Activated CD4-positive, alpha-beta memory T cell treated with anti-CD3 and anti-CD28 coated beads for 36 hours (primary cell): ENCODE results near the gene MCRS1. TPM values are rescaled to one million over a fixed set of nuclear protein-coding genes. Genes with fewer than 3 reads are reported as not detected.
A peak's percentile ranks its signal among the peaks of the same experiment; 100 is the strongest.

Experiments
- CTCF ChIA-PET: fragments of 350-600 bp; sonication (Branson Sonifier 250); formaldehyde crosslinking; loops from one replicate; lab custom pipeline; 2021; ENCODE audit warnings: antibody characterized with exemption, inconsistent platforms; lab: Charles Lee
- POLR2A ChIA-PET: fragments of 350-600 bp; sonication (Branson Sonifier 250); formaldehyde crosslinking; loops from one replicate; lab custom pipeline; 2021; ENCODE audit warnings: antibody characterized with exemption; lab: Charles Lee
- DNase-seq: peaks from one replicate; pipeline ENCODE4 v3.0.0-alpha.2; 2020
- H3K27ac Mint-ChIP-seq: one replicate; pipeline ENCODE4 v1.8.0; 2021; ENCODE audit warnings: mixed read lengths
- H3K27me3 Mint-ChIP-seq: one replicate; pipeline ENCODE4 v1.8.0; 2021; ENCODE audit warnings: mixed read lengths
- H3K36me3 Mint-ChIP-seq: one replicate; pipeline ENCODE4 v1.8.0; 2021; ENCODE audit warnings: mixed read lengths
- H3K4me1 Mint-ChIP-seq: one replicate; pipeline ENCODE4 v1.8.0; 2021; ENCODE audit warnings: low read depth, mixed read lengths
- H3K4me3 Mint-ChIP-seq: one replicate; pipeline ENCODE4 v1.8.0; 2021; ENCODE audit warnings: mild to moderate bottlenecking, mixed read lengths
- H3K9me3 Mint-ChIP-seq: one replicate; pipeline ENCODE4 v1.8.0; 2021; ENCODE audit warnings: mixed read lengths
- intact Hi-C: fragments of 100-400 bp; cut with micrococcal nuclease; formaldehyde crosslinking; loops from one replicate; pipeline ENCODE4 v1.15.1; 2023
- total RNA-seq, 2 experiments: library from RNA; stranded (reverse); gene quantifications; one replicate each; pipeline ENCODE4 v1.2.3, GENCODE V29; 2021

The MCRS1 gene
- total RNA-seq, 2 experiments from 2014 or later, result 52.3 to 56.8 TPM

DNA sequence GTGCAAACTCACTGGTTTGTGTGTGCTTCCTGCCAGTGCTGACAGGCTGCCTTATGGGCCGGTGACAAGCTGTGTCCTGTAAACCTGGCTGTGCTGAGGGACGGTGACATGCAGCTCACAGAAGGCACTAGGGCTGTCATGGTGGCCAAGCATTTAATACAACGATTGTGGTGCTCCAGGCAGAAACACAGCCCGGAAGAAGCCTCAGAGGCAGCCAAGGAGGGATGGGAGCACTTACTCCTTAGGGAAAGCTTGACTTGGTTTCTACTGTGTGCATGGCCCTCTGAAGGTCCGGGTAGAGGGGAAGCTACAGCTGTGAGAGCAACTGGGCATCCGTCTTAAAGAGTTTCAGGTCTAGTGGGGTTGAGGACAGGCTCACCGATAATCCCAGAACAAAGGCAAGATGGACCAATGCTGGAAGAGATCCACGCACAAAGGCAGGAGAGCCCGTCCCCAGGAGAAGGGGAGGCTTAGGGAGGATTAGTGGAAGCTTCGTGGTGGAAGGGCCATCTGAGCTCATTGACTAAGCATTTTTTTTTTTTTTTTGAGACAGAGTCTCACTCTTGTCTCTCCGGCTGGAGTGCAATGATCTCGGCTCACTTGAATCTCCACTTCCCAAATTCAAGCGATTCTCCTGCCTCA, 10.7 kb upstream of the MCRS1 start:
- intact Hi-C loops, result no loop called here
- no peak overlapping the region for H3K4me3 Mint-ChIP-seq
- no peak overlapping the region for H3K27ac Mint-ChIP-seq
- peaks cover 7% of the 10 kb centered on the region for H3K36me3 Mint-ChIP-seq
- ChIA-PET POLR2A (interaction anchor here (0.6 to 0.7 kb wide), 2 partner anchors 57 to 390 kb away, joined by 3 to 4 read pairs; partner anchors contain the start of gene TUBA1A), CTCF (interaction anchor here (0.6 to 0.8 kb wide), 3 partner anchors 211 to 222 kb away, joined by 3 read pairs; partner anchors contain the start of gene SPATS2)
- H3K9me3 Mint-ChIP-seq, result no peaks in the 10 kb centered on the region
- DNase-seq, result no peak
- no peaks in the 10 kb centered on the region for H3K27me3 Mint-ChIP-seq
- H3K4me1 Mint-ChIP-seq, result peaks cover 18% of the 10 kb centered on the region

DNA sequence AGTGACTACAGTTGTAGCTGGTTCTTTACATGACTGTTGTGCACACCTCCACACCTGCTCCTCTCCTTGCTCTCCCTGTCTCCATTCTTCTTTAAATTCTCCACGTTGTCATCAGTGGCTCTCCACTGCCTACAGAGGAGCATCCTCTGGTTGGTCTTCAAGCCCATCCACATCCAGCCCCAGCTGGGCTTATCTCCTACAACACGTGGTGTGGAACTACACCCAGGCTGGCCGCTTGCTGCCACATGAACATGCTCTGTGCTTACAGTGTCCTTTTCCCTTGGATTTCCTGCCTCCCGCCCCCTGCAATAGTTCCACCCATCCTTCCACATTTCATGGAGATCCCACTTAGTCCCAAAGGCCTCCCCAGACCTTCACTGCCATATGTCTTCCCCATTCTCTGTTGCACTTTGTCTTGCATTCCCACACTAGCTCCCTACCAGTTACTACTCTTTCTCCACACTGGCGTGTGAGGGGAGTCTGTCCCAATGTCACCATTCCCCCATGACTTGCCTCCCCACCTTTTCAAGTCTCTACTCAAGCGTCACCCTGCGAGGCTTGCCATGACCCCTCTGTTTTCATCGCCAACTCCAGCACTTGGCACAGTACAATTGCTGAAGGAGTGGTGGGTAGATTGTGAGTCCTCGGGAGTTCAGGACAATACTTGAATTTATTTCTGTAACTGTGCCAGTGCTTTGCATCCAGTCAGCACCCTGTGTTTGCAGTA, 9.8 kb upstream of the MCRS1 start:
- no peak overlapping the region for H3K27ac Mint-ChIP-seq

DNA sequence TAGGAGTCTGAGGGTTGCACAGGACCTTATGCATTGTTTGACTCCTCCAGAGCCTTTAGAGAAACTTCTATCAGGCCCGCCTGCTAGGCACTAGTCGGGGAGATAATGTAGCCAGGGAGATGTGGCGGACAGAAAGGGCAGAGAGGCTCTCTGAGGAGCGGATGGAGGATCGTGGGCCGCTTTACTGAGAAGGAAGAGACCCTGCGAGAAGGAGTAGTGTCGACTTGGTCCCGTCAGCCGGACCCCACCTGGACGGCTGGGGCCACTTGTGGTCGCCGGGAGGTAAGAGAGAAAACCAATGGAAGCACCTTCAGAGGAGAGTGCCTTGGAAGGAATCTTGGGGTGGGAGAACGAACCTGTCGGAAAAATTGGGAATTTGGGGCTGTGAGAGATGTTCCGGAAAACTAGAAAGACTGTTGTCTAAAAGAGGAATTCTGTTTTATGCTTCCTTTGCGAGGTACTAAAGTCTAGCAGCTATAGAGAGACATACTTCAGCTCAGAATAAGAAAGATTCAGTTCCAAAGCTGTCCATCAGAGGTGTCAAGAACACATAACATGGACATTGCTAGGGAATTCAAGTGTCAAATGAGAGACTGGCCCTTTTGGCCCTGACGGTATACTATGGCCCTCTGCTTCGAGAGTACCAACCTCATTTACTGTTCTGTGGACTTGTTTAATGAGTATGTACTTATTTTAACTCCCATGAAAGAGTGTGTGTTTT, 660 bp upstream of the MCRS1 start:
- ChIA-PET POLR2A (interaction anchor here (2.5 kb wide), 1 partner anchor 202 kb away, joined by 5 read pairs; the partner anchor contains the start of gene SPATS2), CTCF (interaction anchor here (0.6 to 1.4 kb wide), 5 partner anchors 12 to 56 kb away, joined by 3 to 6 read pairs (median 3); partner anchors contain the start of gene PRPF40B)
- H3K27ac Mint-ChIP-seq, result peak overlapping the region; percentile 96
- H3K4me3 Mint-ChIP-seq, result peak overlapping the region; percentile 98
- no peaks in the 10 kb centered on the region for H3K9me3 Mint-ChIP-seq
- no peaks in the 10 kb centered on the region for H3K27me3 Mint-ChIP-seq
- peaks cover 10% of the 10 kb centered on the region for H3K36me3 Mint-ChIP-seq
- H3K4me1 Mint-ChIP-seq, result peaks cover 47% of the 10 kb centered on the region
- intact Hi-C loops, result loop anchor here (1.0 to 2.0 kb wide), 3 partner anchors 54 to 202 kb away; partner anchors contain the start of genes SPATS2 and TMBIM6
- DNase-seq, result no peak

More for the DNA sequence above, 9.8 kb upstream of the MCRS1 start:
- H3K4me3 Mint-ChIP-seq, result no peak overlapping the region
- POLR2A ChIA-PET, result no interaction called here
- CTCF ChIA-PET, result interaction anchor here (0.5 to 1.1 kb wide), 4 partner anchors 211 to 1038 kb away, joined by 3 to 4 read pairs (median 3); partner anchors contain the start of gene SPATS2
- intact Hi-C loops, result no loop called here
- no peaks in the 10 kb centered on the region for H3K9me3 Mint-ChIP-seq
- peaks cover 18% of the 10 kb centered on the region for H3K4me1 Mint-ChIP-seq
- no peaks in the 10 kb centered on the region for H3K27me3 Mint-ChIP-seq
- DNase-seq, result no peak
- peaks cover 9% of the 10 kb centered on the region for H3K36me3 Mint-ChIP-seq

DNA sequence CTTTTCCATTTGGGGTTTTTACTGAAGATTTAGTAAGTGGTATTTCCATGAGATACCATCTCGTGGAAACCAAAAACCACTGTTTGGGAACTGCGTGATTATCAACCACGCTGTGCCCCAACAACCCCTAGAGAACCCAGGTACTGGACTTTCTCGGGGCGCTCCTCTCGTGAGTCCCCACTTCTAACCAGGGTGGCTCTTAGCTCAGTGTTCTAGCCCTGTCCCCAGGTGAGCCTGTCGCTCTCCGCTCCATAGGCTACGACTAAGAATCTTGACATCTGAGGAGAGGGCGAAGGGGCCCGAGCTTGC, 686 bp downstream of the MCRS1 start:
- no peaks in the 10 kb centered on the region for H3K27me3 Mint-ChIP-seq
- ChIA-PET CTCF (interaction anchor here (0.7 to 1.5 kb wide), 7 partner anchors 13 to 219 kb away, joined by 3 to 7 read pairs (median 4); partner anchors contain the start of gene PRPF40B), POLR2A (interaction anchor here (0.5 to 2.5 kb wide), 6 partner anchors 14 to 427 kb away, joined by 3 to 7 read pairs (median 4); partner anchors contain the start of genes FMNL3 and SPATS2)
- peak overlapping the region; percentile 96 for H3K27ac Mint-ChIP-seq
- DNase-seq, result no peak
- H3K4me1 Mint-ChIP-seq, result peaks cover 47% of the 10 kb centered on the region
- no peaks in the 10 kb centered on the region for H3K9me3 Mint-ChIP-seq
- H3K36me3 Mint-ChIP-seq, result peaks cover 15% of the 10 kb centered on the region
- intact Hi-C loops, result no loop called here
- H3K4me3 Mint-ChIP-seq, result peak overlapping the region; percentile 98

DNA sequence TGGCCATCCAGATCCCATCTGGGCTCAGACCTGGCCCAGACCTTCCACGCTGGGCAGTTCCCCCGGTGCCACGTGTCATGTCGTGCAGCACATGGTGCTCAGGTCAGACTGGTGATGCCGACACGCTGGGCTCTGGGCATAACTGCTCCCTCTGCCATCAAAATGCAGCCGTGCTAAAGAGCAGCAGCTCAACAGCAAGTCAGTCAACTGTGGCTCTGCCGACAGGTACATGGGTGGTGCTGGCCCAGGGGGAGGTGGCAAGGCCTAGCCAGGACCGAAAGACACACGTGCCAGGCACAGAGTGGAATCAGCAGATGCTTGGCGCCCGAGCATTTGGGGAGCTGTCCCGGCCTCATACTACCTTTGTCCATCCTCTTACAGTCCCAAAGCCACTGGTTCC, 1.6 kb downstream of the MCRS1 start:
- ChIA-PET CTCF (interaction anchor here (0.5 to 1.1 kb wide), 2 partner anchors 19 to 56 kb away, joined by 3 read pairs; no protein-coding TSS in a partner anchor), POLR2A (interaction anchor here (1.7 kb wide), 1 partner anchor 13 kb away, joined by 7 read pairs; no protein-coding TSS in a partner anchor)
- Mint-ChIP-seq H3K27me3 (no peaks in the 10 kb centered on the region), H3K27ac (no peak overlapping the region), H3K4me3 (no peak overlapping the region), H3K9me3 (no peaks in the 10 kb centered on the region), H3K36me3 (peaks cover 18% of the 10 kb centered on the region), H3K4me1 (peaks cover 46% of the 10 kb centered on the region)
- DNase-seq, result no peak
- intact Hi-C loops, result no loop called here

DNA sequence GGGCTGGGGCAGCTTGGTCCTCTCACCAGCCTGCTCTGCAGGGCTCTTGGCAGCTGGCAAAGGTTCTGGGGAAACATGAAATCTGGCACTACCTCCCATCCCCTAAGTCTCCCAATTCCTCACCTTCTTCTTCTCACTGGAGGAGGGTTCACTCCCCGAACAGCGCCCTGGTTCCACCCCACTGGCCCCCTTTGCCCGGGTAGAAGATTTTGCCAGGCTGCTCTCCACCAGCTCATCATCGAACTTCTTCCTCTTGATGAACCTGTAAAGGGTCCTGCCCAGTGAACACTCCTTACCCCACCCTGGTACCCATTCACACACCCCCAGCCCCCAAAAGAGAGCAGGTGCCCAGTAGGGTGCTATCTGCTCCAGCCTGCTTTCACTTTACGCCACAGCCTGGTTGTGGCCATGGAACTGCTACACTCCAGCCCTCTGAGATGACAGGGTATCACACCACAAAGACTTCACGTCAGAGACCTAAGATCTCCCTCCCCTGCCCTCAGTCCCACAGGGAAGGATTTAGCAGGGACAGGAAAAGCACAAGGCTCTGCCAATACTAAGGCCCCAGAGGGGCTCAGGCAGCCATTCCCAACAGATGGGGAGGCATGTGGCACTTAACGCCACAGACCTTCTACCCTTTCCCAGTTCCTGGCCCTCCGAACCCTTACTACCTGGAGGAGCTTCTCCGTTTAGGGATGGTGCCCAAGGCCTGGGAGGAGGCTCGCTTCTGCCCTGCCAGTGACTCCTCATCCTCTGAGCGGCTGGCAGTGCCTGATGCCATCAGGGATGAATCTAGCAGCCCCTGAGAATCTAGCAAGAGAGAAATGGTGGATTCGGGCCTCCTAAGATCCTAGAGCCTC, 2.3 kb downstream of the MCRS1 start:
- peaks cover 22% of the 10 kb centered on the region for H3K36me3 Mint-ChIP-seq
- H3K4me1 Mint-ChIP-seq, result peaks cover 47% of the 10 kb centered on the region
- H3K27me3 Mint-ChIP-seq, result no peaks in the 10 kb centered on the region
- H3K27ac Mint-ChIP-seq, result no peak overlapping the region
- no peak for DNase-seq
- no peak overlapping the region for H3K4me3 Mint-ChIP-seq
- ChIA-PET POLR2A (no interaction called here), CTCF (interaction anchor here (0.5 to 1.6 kb wide), 4 partner anchors 14 to 207 kb away, joined by 3 to 5 read pairs (median 4); partner anchors contain the start of gene PRPF40B)
- intact Hi-C loops, result no loop called here
- H3K9me3 Mint-ChIP-seq, result no peaks in the 10 kb centered on the region

DNA sequence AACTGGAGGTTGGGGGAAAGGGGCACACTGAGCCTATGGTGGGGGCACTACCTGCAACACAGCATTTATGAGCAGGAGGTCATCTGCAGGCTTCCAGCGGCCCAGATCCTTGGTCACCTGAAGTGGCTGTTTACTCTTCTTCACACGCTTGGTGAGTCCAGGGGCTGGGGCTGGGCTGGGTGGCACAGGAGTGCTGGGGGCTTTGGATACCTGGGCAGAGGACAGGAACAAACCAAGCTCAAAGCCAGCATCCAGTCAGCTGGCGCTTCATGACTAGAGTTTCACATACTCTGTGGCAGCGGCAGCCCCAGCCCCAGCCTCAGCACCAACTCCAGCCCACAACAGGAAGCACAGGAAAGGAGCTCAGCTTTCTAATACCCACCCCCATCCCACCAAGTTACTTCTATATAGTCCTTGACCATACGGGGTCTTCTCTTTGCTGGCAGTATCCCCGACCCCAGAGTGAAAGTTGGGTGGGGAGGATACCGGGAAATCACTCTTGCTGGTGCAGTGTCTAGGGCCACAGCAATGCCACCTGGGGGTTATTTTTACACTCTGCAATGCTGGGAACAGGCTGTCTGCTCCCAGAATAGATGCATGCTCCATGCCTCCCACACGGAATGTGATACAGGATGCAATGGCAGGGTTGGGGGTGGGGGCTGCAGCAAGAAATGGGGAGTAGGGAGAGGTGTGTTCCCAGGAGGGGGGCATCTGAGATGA, 3.1 kb downstream of the MCRS1 start:
- no peak for DNase-seq
- ChIA-PET POLR2A (no interaction called here), CTCF (interaction anchor here (1.3 to 1.6 kb wide), 3 partner anchors 15 to 206 kb away, joined by 3 to 5 read pairs (median 4); partner anchors contain the start of gene PRPF40B)
- Mint-ChIP-seq H3K27me3 (no peaks in the 10 kb centered on the region), H3K36me3 (peaks cover 23% of the 10 kb centered on the region), H3K4me1 (peaks cover 44% of the 10 kb centered on the region), H3K27ac (no peak overlapping the region), H3K4me3 (no peak overlapping the region), H3K9me3 (no peaks in the 10 kb centered on the region)
- intact Hi-C loops, result no loop called here

DNA sequence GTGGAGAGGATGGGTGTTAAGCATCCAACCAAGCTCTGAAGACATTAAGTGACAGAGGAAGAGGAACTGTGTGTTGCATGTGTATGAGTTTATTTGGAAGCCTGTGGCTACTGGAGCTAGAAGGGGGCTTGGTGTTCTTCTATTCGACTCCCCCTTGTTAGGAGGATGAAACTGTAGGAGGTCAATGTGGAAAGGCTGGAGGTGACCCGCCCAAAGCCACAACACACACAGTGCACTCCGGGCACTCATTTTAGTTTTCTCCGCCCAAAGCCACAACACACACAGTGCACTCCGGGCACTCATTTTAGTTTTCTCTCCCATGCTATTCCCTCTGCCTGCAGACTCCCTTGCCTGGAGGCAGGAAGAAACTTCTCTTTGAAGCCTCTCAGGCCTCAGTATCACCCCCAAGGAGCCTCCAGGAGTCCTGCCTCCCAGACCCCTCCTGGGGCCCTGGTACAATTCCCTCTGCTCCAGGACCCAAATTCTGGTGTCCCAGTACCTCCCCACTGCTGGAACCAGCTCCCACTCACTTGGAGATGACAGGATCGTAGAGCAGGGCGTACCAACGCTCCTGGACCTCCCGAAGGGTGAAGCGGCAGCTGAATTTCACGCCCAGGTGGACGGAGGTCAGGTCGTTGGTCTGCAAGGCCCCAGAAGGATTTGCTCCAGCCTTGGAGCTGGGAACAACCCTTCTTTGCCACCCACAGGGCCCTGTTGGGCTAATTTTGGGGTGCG, 3.8 kb downstream of the MCRS1 start:
- Mint-ChIP-seq H3K36me3 (peaks cover 25% of the 10 kb centered on the region), H3K27ac (no peak overlapping the region), H3K9me3 (no peaks in the 10 kb centered on the region), H3K27me3 (no peaks in the 10 kb centered on the region), H3K4me1 (peaks cover 44% of the 10 kb centered on the region), H3K4me3 (no peak overlapping the region)
- ChIA-PET CTCF (interaction anchor here (1.1 to 1.8 kb wide), 4 partner anchors 17 to 205 kb away, joined by 3 to 5 read pairs (median 4); partner anchors contain the start of gene PRPF40B), POLR2A (interaction anchor here (1.4 kb wide), 1 partner anchor 10 kb away, joined by 4 read pairs; no protein-coding TSS in a partner anchor)
- DNase-seq, result no peak
- intact Hi-C loops, result no loop called here

DNA sequence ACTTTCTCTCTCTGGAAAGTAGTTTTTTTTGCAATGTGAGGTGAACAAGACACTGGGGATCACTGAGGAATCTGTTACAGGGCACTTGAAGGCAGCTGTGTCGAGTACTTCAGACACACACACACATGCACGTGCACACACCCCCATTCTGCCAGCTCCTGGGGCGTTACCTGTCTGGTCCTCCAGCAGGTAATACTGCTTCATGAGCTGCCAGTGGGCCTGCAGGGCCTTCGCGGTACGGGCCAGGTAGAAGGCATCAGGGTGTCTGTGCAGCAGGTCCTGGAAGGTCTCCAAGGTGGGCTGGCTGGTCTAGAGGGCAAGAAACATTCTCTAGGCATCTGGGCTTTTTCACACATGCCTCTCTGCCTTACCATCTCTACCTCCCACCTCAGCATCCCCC, 5.1 kb downstream of the MCRS1 start:
- intact Hi-C loops, result no loop called here
- no peaks in the 10 kb centered on the region for H3K27me3 Mint-ChIP-seq
- H3K27ac Mint-ChIP-seq, result no peak overlapping the region
- POLR2A ChIA-PET, result interaction anchor here (0.6 to 1.4 kb wide), 2 partner anchors 9 to 220 kb away, joined by 3 to 4 read pairs; no protein-coding TSS in a partner anchor
- no peaks in the 10 kb centered on the region for H3K9me3 Mint-ChIP-seq
- H3K4me3 Mint-ChIP-seq, result no peak overlapping the region
- H3K36me3 Mint-ChIP-seq, result peaks cover 31% of the 10 kb centered on the region
- DNase-seq, result no peak
- peaks cover 38% of the 10 kb centered on the region for H3K4me1 Mint-ChIP-seq
- CTCF ChIA-PET, result interaction anchor here (1.8 kb wide), 1 partner anchor 145 kb away, joined by 4 read pairs; no protein-coding TSS in a partner anchor

DNA sequence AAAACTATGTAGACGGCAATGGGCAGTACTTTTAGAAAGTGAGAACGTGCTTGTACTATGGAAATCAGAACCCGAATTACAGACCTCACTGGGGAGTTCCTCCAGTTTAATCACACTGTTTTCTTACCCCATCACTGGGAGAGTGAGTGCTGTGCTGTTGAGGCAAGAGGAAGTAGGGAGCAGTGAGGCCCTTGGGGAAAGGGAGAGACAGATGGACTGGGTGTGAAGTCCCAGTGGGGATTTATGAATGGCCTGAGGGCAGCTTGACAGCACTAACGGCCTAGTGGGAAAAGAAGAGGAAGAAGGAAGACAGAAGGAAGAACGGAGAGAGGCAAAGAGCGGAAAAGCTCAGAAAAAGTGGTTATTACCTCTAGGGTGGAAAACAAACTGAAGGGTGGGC, 5.7 kb downstream of the MCRS1 start:
- H3K4me1 Mint-ChIP-seq, result peaks cover 36% of the 10 kb centered on the region
- H3K9me3 Mint-ChIP-seq, result no peaks in the 10 kb centered on the region
- H3K27ac Mint-ChIP-seq, result no peak overlapping the region
- intact Hi-C loops, result no loop called here
- ChIA-PET POLR2A (interaction anchor here (1.4 kb wide), 1 partner anchor 8 kb away, joined by 4 read pairs; no protein-coding TSS in a partner anchor), CTCF (interaction anchor here (0.8 to 2.5 kb wide), 4 partner anchors 10 to 204 kb away, joined by 3 to 7 read pairs (median 4); no protein-coding TSS in a partner anchor)
- H3K4me3 Mint-ChIP-seq, result no peak overlapping the region
- DNase-seq, result no peak
- H3K36me3 Mint-ChIP-seq, result peaks cover 31% of the 10 kb centered on the region
- H3K27me3 Mint-ChIP-seq, result no peaks in the 10 kb centered on the region
